Measurements from ENCODE around the gene KRT86.

DNA sequence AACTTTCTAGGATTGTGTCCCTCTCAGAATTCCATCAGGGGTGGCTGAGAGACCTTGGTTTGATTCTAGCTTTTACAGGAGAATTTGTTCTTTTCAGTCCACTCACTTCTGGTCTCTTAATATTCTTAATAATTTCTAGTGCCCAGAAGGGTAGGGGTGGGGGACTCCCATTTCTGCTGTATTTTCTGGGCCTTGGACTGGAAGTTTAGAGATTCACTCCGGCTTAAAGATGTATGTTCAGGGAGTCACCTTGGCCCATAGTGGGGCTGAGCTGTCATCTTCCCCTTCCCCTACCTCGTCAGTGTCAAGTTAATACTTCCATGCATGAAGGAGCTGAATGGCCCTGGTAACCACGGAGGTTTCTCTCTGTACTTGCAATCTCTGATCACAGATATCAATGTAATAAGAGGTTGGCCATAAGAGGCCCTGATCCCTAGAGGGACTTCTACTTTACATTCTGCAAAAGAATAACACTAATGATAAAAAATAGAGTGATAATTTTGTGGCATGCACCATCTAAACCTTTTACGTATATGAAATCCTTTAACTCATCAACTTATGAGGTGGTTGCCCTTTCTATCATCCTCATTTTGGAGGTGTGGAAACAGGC lies 10.2 kb downstream of the KRT86 start:
- TF ChIP-seq, protein P1, sequence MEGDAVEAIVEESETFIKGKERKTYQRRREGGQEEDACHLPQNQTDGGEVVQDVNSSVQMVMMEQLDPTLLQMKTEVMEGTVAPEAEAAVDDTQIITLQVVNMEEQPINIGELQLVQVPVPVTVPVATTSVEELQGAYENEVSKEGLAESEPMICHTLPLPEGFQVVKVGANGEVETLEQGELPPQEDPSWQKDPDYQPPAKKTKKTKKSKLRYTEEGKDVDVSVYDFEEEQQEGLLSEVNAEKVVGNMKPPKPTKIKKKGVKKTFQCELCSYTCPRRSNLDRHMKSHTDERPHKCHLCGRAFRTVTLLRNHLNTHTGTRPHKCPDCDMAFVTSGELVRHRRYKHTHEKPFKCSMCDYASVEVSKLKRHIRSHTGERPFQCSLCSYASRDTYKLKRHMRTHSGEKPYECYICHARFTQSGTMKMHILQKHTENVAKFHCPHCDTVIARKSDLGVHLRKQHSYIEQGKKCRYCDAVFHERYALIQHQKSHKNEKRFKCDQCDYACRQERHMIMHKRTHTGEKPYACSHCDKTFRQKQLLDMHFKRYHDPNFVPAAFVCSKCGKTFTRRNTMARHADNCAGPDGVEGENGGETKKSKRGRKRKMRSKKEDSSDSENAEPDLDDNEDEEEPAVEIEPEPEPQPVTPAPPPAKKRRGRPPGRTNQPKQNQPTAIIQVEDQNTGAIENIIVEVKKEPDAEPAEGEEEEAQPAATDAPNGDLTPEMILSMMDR (IDR thresholded peaks at IDR 0.05), result no peak
- no peak for TF ChIP-seq EZH2 (IDR thresholded peaks at IDR 0.05; ENCODE audit: borderline replicate concordance, insufficient read depth, low read depth, low read length, poor library complexity, severe bottlenecking)
